ENCODE results near the gene DCAF6. TPM values are rescaled to one million over a fixed set of nuclear protein-coding genes. Genes with fewer than 3 reads are reported as not detected.

Gene DCAF6
- total RNA-seq, 3 donors from 2014 or later (not counting 1 experiment from before 2014, with no cell fraction given), result 21.8 to 31.8 (median 27.8) TPM

GRCh38 chr1:168090395-168090794, 153.9 kb downstream of the DCAF6 start:
- WGBS (ENCODE audit: insufficient coverage), result 89% methylated on average over 14 of the region's 14 CpGs

GRCh38 chr1:168091063-168091462, 154.6 kb downstream of the DCAF6 start:
- Mint-ChIP-seq H3K4me1 (no peaks in the 10 kb centered on the region), H3K9me3 (no peaks in the 10 kb centered on the region), H3K27me3 (ENCODE audit: low read depth in 2 of 2) (peaks cover 0 to 3% of the 10 kb centered on the region in 2 donors), H3K27ac (no peak overlapping the region), H3K36me3 (no peaks in the 10 kb centered on the region), H3K4me3 (no peak overlapping the region)
- no peaks in the 10 kb centered on the region for H3K36me3 ChIP-seq (ENCODE audit: control insufficient read depth, insufficient read depth, low read length)
- no peaks in the 10 kb centered on the region for H3K4me1 ChIP-seq (ENCODE audit: control insufficient read depth, insufficient read depth, low read length)
- H3K27me3 ChIP-seq (ENCODE audit: control insufficient read depth, insufficient read depth, low read length), result no peaks in the 10 kb centered on the region
- WGBS (ENCODE audit: insufficient coverage), result 96% methylated on average over 9 of the region's 9 CpGs
- H3K27ac ChIP-seq (ENCODE audit: low read length), result no peak overlapping the region
- no peaks in the 10 kb centered on the region for H3K9me3 ChIP-seq (ENCODE audit: control insufficient read depth, insufficient read depth, low read length)
- DNase-seq, result peak in 1 of 2 donors; percentile 2
- H3K4me3 ChIP-seq (ENCODE audit: low read length), result no peak overlapping the region
- intact Hi-C loops (cut with micrococcal nuclease), result no loop called here
- ATAC-seq, result no peak
- TF ChIP-seq, protein P1, sequence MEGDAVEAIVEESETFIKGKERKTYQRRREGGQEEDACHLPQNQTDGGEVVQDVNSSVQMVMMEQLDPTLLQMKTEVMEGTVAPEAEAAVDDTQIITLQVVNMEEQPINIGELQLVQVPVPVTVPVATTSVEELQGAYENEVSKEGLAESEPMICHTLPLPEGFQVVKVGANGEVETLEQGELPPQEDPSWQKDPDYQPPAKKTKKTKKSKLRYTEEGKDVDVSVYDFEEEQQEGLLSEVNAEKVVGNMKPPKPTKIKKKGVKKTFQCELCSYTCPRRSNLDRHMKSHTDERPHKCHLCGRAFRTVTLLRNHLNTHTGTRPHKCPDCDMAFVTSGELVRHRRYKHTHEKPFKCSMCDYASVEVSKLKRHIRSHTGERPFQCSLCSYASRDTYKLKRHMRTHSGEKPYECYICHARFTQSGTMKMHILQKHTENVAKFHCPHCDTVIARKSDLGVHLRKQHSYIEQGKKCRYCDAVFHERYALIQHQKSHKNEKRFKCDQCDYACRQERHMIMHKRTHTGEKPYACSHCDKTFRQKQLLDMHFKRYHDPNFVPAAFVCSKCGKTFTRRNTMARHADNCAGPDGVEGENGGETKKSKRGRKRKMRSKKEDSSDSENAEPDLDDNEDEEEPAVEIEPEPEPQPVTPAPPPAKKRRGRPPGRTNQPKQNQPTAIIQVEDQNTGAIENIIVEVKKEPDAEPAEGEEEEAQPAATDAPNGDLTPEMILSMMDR (IDR thresholded peaks at IDR 0.05), result no peak

More at GRCh38 chr1:168090395-168090794, 153.9 kb downstream of the DCAF6 start:
- TF ChIP-seq, protein P1 (IDR thresholded peaks at IDR 0.05), result no peak
- Histone ChIP-seq H3K36me3 (ENCODE audit: control insufficient read depth, insufficient read depth, low read length) (no peaks in the 10 kb centered on the region), H3K4me1 (ENCODE audit: control insufficient read depth, insufficient read depth, low read length) (no peaks in the 10 kb centered on the region), H3K27ac (ENCODE audit: low read length) (no peak overlapping the region), H3K27me3 (ENCODE audit: control insufficient read depth, insufficient read depth, low read length) (no peaks in the 10 kb centered on the region), H3K9me3 (ENCODE audit: control insufficient read depth, insufficient read depth, low read length) (no peaks in the 10 kb centered on the region), H3K4me3 (ENCODE audit: low read length) (no peak overlapping the region)
- H3K27me3 Mint-ChIP-seq (ENCODE audit: low read depth in 2 of 2), result peaks cover 0 to under 1% of the 10 kb centered on the region in 2 donors
- intact Hi-C loops (cut with micrococcal nuclease), result no loop called here
- no peak for DNase-seq
- no peak for ATAC-seq
- H3K27ac Mint-ChIP-seq, result no peak overlapping the region
- no peaks in the 10 kb centered on the region for H3K4me1 Mint-ChIP-seq
- H3K9me3 Mint-ChIP-seq, result no peaks in the 10 kb centered on the region
- no peak overlapping the region for H3K4me3 Mint-ChIP-seq
- H3K36me3 Mint-ChIP-seq, result no peaks in the 10 kb centered on the region

GRCh38 chr1:168091720-168092550, 155.5 kb downstream of the DCAF6 start:
- Mint-ChIP-seq H3K27me3 (ENCODE audit: low read depth in 2 of 2) (peaks cover 0 to 3% of the 10 kb centered on the region in 2 donors), H3K27ac (no peak overlapping the region), H3K4me1 (no peaks in the 10 kb centered on the region), H3K9me3 (no peaks in the 10 kb centered on the region), H3K4me3 (no peak overlapping the region), H3K36me3 (no peaks in the 10 kb centered on the region)
- Histone ChIP-seq H3K36me3 (ENCODE audit: control insufficient read depth, insufficient read depth, low read length) (no peaks in the 10 kb centered on the region), H3K27me3 (ENCODE audit: control insufficient read depth, insufficient read depth, low read length) (no peaks in the 10 kb centered on the region), H3K4me1 (ENCODE audit: control insufficient read depth, insufficient read depth, low read length) (no peaks in the 10 kb centered on the region), H3K9me3 (ENCODE audit: control insufficient read depth, insufficient read depth, low read length) (no peaks in the 10 kb centered on the region), H3K4me3 (ENCODE audit: low read length) (no peak overlapping the region), H3K27ac (ENCODE audit: low read length) (no peak overlapping the region)
- 93% methylated on average over 8 of the region's 8 CpGs for WGBS (ENCODE audit: insufficient coverage)
- peak in 1 of 2 donors; percentile 14 for DNase-seq
- ATAC-seq, result no peak
- intact Hi-C loops (cut with micrococcal nuclease), result no loop called here
- TF ChIP-seq, protein P1 (IDR thresholded peaks at IDR 0.05), result no peak
